Peyer's patch (tissue), 4 donors: ENCODE results near the gene UGCG. TPM values are rescaled to one million over a fixed set of nuclear protein-coding genes. Genes with fewer than 3 reads are reported as not detected.

Experiments
- DNase-seq, 3 donors: peaks; one replicate each; pipeline ENCODE4 v3.0.0-alpha.2; 2017 to 2019
- H3K27ac ChIP-seq, 4 donors: fragments of 200-600 bp; sonication (generic); one replicate each; pipeline ENCODE4 v1.5.1; 2016 to 2019
- H3K27me3 ChIP-seq, 2 donors: fragments of 200-600 bp; sonication (generic); one replicate each; pipeline ENCODE4 v1.5.1; 2019
- H3K36me3 ChIP-seq, 3 donors: fragments of 200-600 bp; sonication (generic); one replicate each; pipeline ENCODE4 v1.5.1; 2016 to 2019
- H3K4me1 ChIP-seq, 4 donors: fragments of 200-600 bp; sonication (generic); one replicate each; pipeline ENCODE4 v1.5.1; 2016 to 2019
- H3K4me3 ChIP-seq, 4 donors: fragments of 200-600 bp; sonication (generic); 1 replicate in 3 of 4; 2 replicates in 1 of 4; pipeline ENCODE4 v1.5.1; 2016 to 2019; ENCODE audit warnings: mild to moderate bottlenecking in 1 of 4
- H3K9me3 ChIP-seq, 4 donors: fragments of 200-600 bp; sonication (generic); one replicate each; pipeline ENCODE4 v1.5.1; 2016 to 2019; ENCODE audit warnings: mild to moderate bottlenecking in 1 of 4
- POLR2A ChIP-seq, 2 donors: fragments of 450-650 bp; IDR thresholded peaks; one replicate each; pipeline ENCODE4 v1.5.1; 2017; ENCODE audit warnings: antibody characterized with exemption in 2 of 2, mild to moderate bottlenecking in 2 of 2, moderate library complexity in 2 of 2
- total RNA-seq, 4 donors: library from RNA; depleted of rRNA; stranded (reverse); fragments of >200 nt; gene quantifications; one replicate each; pipeline ENCODE4 v1.1.0, GENCODE V29; 2016
- TF ChIP-seq, protein P1 (sequence below), 6 experiments: fragments of 450-650 bp in 4 of 6; fragments of 200-600 bp in 2 of 6; sonication (generic) in 1 of 6; IDR thresholded peaks; one replicate each; pipeline ENCODE4 v1.5.1; 2017 to 2019; ENCODE audit warnings: antibody characterized with exemption in 6 of 6, mild to moderate bottlenecking in 3 of 6, moderate library complexity in 1 of 6

The UGCG gene
- total RNA-seq, 4 donors from 2014 or later, result 35.6 to 68.5 (median 61.4) TPM

GRCh38 chr9:111919875-111920274 lies 23.3 kb downstream of the UGCG start:
- peaks cover 0 to 23% (median 0%) of the 10 kb centered on the region in 3 donors for H3K36me3 ChIP-seq
- H3K9me3 ChIP-seq, result no peaks in the 10 kb centered on the region
- TF ChIP-seq, protein P1, sequence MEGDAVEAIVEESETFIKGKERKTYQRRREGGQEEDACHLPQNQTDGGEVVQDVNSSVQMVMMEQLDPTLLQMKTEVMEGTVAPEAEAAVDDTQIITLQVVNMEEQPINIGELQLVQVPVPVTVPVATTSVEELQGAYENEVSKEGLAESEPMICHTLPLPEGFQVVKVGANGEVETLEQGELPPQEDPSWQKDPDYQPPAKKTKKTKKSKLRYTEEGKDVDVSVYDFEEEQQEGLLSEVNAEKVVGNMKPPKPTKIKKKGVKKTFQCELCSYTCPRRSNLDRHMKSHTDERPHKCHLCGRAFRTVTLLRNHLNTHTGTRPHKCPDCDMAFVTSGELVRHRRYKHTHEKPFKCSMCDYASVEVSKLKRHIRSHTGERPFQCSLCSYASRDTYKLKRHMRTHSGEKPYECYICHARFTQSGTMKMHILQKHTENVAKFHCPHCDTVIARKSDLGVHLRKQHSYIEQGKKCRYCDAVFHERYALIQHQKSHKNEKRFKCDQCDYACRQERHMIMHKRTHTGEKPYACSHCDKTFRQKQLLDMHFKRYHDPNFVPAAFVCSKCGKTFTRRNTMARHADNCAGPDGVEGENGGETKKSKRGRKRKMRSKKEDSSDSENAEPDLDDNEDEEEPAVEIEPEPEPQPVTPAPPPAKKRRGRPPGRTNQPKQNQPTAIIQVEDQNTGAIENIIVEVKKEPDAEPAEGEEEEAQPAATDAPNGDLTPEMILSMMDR (IDR thresholded peaks at IDR 0.05), result no peak
- TF ChIP-seq POLR2A (IDR thresholded peaks at IDR 0.05), result no peak
- peaks cover 0 to 10% (median 5%) of the 10 kb centered on the region in 4 donors for H3K4me1 ChIP-seq
- no peak for DNase-seq
- no peak overlapping the region for H3K4me3 ChIP-seq
- H3K27ac ChIP-seq, result peak overlapping the region in 1 of 4 donors; percentile 3
- H3K27me3 ChIP-seq, result no peaks in the 10 kb centered on the region

DNA sequence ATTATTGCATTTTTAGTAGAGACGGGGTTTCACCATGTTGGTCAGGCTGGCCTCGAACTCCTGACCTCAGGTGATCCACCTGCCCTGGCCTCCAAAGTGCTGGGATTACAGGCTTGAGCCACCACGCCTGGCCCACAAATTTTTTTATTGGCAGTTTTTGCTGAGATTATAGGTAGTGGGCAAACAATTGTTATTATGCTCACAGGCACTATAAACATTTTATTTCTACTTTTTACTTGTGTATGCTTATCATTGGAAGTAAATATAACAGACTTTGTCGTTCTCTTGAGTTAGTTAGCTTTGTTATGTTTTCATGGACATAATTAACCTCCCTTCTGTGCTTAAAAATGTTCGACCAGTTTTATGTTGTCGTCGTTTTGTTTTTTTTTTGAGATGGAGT lies 23.9 kb downstream of the UGCG start:
- Histone ChIP-seq H3K27ac (no peak overlapping the region), H3K4me3 (no peak overlapping the region), H3K36me3 (peaks cover 0 to 27% (median 0%) of the 10 kb centered on the region in 3 donors), H3K9me3 (no peaks in the 10 kb centered on the region), H3K4me1 (peaks cover 0 to 7% (median 1%) of the 10 kb centered on the region in 4 donors), H3K27me3 (no peaks in the 10 kb centered on the region)
- TF ChIP-seq POLR2A (IDR thresholded peaks at IDR 0.05), result no peak
- TF ChIP-seq, protein P1 (IDR thresholded peaks at IDR 0.05), result no peak
- DNase-seq, result no peak

DNA sequence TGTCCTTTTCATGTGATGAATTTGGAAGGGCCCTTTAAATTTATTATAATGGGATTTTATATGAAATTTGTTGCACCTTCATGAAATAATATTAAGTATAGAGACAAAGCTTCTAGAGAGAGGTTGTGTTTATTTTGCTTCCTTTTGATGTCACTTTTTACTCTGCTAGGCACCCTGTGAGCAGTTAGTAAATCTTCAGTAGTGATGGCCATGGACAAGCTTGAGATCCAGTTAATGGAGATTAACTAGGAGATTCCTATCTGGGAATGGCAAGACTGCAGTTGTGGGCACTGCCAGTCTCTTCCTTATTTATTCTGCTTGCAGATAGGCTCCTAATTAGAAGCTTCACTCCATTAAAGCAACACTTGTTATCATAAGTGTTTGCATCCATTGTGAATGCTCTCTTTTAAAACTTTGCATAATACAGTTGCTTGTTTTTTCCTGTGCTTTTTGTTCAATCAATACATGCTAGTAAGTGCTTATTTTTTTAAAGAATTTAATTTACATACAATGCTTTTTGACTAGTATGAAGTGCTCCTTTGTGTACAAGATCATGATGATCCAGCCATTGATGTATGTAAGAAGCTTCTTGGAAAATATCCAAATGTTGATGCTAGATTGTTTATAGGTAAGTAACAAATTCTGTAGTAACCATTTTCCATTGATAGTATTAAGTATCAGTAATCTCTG lies 25.9 kb downstream of the UGCG start:
- Histone ChIP-seq H3K4me1 (peaks cover 0 to 20% (median 7%) of the 10 kb centered on the region in 4 donors), H3K36me3 (peaks cover 0 to 35% (median 0%) of the 10 kb centered on the region in 3 donors), H3K9me3 (no peaks in the 10 kb centered on the region), H3K27ac (no peak overlapping the region), H3K27me3 (no peaks in the 10 kb centered on the region), H3K4me3 (no peak overlapping the region)
- no peak for TF ChIP-seq POLR2A (IDR thresholded peaks at IDR 0.05)
- TF ChIP-seq, protein P1 (IDR thresholded peaks at IDR 0.05), result no peak
- DNase-seq, result no peak

- peaks cover 0 to 37% (median 0%) of the 10 kb centered on the region in 3 donors for H3K36me3 ChIP-seq
- no peaks in the 10 kb centered on the region for H3K9me3 ChIP-seq
- no peak for DNase-seq
- no peaks in the 10 kb centered on the region for H3K27me3 ChIP-seq
- no peak overlapping the region for H3K27ac ChIP-seq
- TF ChIP-seq POLR2A (IDR thresholded peaks at IDR 0.05), result no peak
- peaks cover 0 to 26% (median 13%) of the 10 kb centered on the region in 4 donors for H3K4me1 ChIP-seq
- no peak overlapping the region for H3K4me3 ChIP-seq
These were observed 27.7 kb downstream of the UGCG start for GRCh38 chr9:111924281-111924680.

DNA sequence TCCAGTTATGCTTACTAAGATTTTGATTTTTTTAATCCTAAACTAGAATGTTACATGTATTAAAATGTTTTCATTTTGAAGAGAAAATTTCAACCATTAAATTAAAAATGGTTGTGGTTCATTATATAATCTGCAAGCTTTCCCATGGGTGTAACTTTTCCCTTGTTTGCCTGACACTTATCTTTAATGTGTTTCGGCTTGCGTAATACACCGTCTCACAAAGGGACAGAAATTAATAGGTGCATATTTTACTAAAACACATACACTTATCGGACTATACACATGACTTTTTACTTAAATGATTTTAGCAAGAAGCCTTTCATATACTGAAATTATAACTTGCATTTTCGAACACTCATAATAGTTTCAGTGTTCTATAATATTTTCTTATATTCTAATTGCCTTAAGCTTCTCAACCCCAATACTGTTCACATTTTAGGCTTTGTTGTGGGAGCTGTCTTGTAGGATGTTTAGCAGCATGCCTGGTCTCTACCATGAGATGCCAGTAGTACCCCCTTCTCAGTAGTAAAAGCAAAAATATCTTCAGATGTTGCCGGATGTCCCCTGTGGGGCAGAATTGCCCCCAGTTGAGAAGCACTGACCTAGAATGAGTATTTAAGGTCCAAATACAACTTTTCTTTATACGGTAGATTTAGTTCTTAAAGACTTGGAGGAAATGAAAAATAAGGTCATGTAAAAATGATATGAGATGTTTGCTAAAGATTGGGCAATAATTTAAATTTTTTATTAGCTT lies 28.6 kb downstream of the UGCG start:
- peaks cover 0 to 26% (median 13%) of the 10 kb centered on the region in 4 donors for H3K4me1 ChIP-seq
- no peak overlapping the region for H3K4me3 ChIP-seq
- peaks cover 0 to 46% (median 0%) of the 10 kb centered on the region in 3 donors for H3K36me3 ChIP-seq
- H3K27me3 ChIP-seq, result no peaks in the 10 kb centered on the region
- no peaks in the 10 kb centered on the region for H3K9me3 ChIP-seq
- no peak for DNase-seq
- peak overlapping the region in 3 of 4 donors; percentile 27 to 77 (median 49) for H3K27ac ChIP-seq
- TF ChIP-seq POLR2A (IDR thresholded peaks at IDR 0.05), result no peak
- TF ChIP-seq, protein P1 (IDR thresholded peaks at IDR 0.05), result no peak

DNA sequence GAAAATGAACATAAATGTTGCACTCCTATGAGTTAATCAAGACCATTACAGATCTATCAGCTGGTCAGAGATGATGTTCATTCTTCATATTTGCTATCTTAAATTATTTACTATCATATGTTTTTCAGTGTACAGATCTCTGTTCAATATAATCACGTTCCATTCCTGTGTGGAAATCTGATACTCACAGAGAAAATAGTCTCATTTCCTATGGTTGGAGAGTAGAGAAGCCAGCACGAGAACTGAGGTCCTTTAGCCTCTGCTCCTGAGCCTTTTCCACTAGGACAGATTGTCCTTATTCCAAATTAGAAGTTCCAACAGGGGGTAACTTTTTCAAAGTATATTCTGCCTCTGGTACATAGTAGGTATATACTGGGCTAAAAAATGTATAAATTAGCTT lies 29.2 kb downstream of the UGCG start:
- H3K4me3 ChIP-seq, result no peak overlapping the region
- H3K27ac ChIP-seq, result peak overlapping the region in 3 of 4 donors; percentile 27 to 77 (median 49)
- TF ChIP-seq, protein P1 (IDR thresholded peaks at IDR 0.05), result no peak
- no peak for TF ChIP-seq POLR2A (IDR thresholded peaks at IDR 0.05)
- peaks cover 0 to 46% (median 0%) of the 10 kb centered on the region in 3 donors for H3K36me3 ChIP-seq
- peaks cover 0 to 26% (median 13%) of the 10 kb centered on the region in 4 donors for H3K4me1 ChIP-seq
- DNase-seq, result no peak
- no peaks in the 10 kb centered on the region for H3K9me3 ChIP-seq
- H3K27me3 ChIP-seq, result no peaks in the 10 kb centered on the region
